Right hindlimb (tissue), 1 donor: Measurements from ENCODE around the gene ERVK3-1.
"Not testable (repeated sequence)": the region's sequence is repeated elsewhere in the genome, so short reads cannot be mapped to it uniquely, and the experiment has no call there.

Experiments used
- DNase-seq: peaks from one replicate; pipeline ENCODE4 v3.0.0-alpha.2; 2018

The ERVK3-1 gene

GRCh38 chr19:58305065-58305931 is at the start of gene ERVK3-1:
ERVK3-1 (plus strand) TSS chr19:58305377; CDS start chr19:58312169, 6,792 bp downstream.
- peak; percentile 97 for DNase-seq

- DNase-seq, result not testable (repeated sequence)
Observed at GRCh38 chr19:58258259-58258658, 46.9 kb upstream of the ERVK3-1 start.

- DNase-seq, result no peak
Observed at GRCh38 chr19:58261600-58261967, 43.6 kb upstream of the ERVK3-1 start.

- DNase-seq, result no peak
Observed at GRCh38 chr19:58261968-58262921, 42.9 kb upstream of the ERVK3-1 start.

- DNase-seq, result no peak
Observed at GRCh38 chr19:58262922-58263296, 42.3 kb upstream of the ERVK3-1 start.

- DNase-seq, result no peak
Observed at GRCh38 chr19:58265100-58265499, 40.1 kb upstream of the ERVK3-1 start.

GRCh38 chr19:58268344-58268743 is 36.8 kb upstream of the ERVK3-1 start:
- no peak for DNase-seq

- DNase-seq, result no peak
Observed at GRCh38 chr19:58274771-58275201, 30.4 kb upstream of the ERVK3-1 start.

- DNase-seq, result no peak
Observed at GRCh38 chr19:58275564-58275963, 29.6 kb upstream of the ERVK3-1 start.

GRCh38 chr19:58277197-58277596 is 28.0 kb upstream of the ERVK3-1 start:
- no peak for DNase-seq

- DNase-seq, result no peak
Observed at GRCh38 chr19:58277748-58278540, 27.2 kb upstream of the ERVK3-1 start.

GRCh38 chr19:58278541-58279041 is 26.6 kb upstream of the ERVK3-1 start, which contains the start of gene ZNF8:
ZNF8 (plus strand) TSS chr19:58278955; CDS start chr19:58279082, 127 bp downstream.
- peak; percentile 99 for DNase-seq

- peak; percentile 78 for DNase-seq
Observed at GRCh38 chr19:58279042-58279924, 25.9 kb upstream of the ERVK3-1 start.

- DNase-seq, result no peak
Observed at GRCh38 chr19:58279925-58280316, 25.3 kb upstream of the ERVK3-1 start.

- peak; percentile 27 for DNase-seq
Observed at GRCh38 chr19:58284199-58284598, 21.0 kb upstream of the ERVK3-1 start.

- DNase-seq, result no peak
Observed at GRCh38 chr19:58291943-58292342, 13.2 kb upstream of the ERVK3-1 start.

GRCh38 chr19:58294743-58295374 is 10.3 kb upstream of the ERVK3-1 start:
- no peak for DNase-seq

GRCh38 chr19:58296104-58296503 is 9.1 kb upstream of the ERVK3-1 start:
- DNase-seq, result peak; percentile 36

- no peak for DNase-seq
Observed at GRCh38 chr19:58300620-58301019, 4.6 kb upstream of the ERVK3-1 start.

- no peak for DNase-seq
Observed at GRCh38 chr19:58304255-58304654, 922 bp upstream of the ERVK3-1 start.

GRCh38 chr19:58304748-58305064 is 471 bp upstream of the ERVK3-1 start:
- DNase-seq, result no peak
